Measurements from ENCODE around the gene ARGLU1. TPM values are rescaled to one million over a fixed set of nuclear protein-coding genes. Genes with fewer than 3 reads are reported as not detected.

Gene ARGLU1
- total RNA-seq, 1 experiment from 2014 or later = 94.4 TPM

- Mint-ChIP-seq H3K27ac (ENCODE audit: low read depth, unreplicated experiment) (peak overlapping the region; percentile 19), H3K4me3 (ENCODE audit: unreplicated experiment) (no peak overlapping the region), H3K36me3 (ENCODE audit: insufficient read depth, unreplicated experiment) (peaks cover 52% of the 10 kb centered on the region), H3K27me3 (ENCODE audit: insufficient read depth, unreplicated experiment) (no peaks in the 10 kb centered on the region), H3K4me1 (ENCODE audit: insufficient read depth, unreplicated experiment) (peaks cover 17% of the 10 kb centered on the region), H3K9me3 (ENCODE audit: unreplicated experiment) (no peaks in the 10 kb centered on the region)
- TF ChIP-seq CTCF (IDR thresholded peaks at IDR 0.05; ENCODE audit: unreplicated experiment) = no peak
- ChIA-PET CTCF (interaction anchor here (0.8 to 1.3 kb wide), 2 partner anchors 9 to 38 kb away, joined by 3 to 5 read pairs; no protein-coding TSS in a partner anchor), POLR2A (no interaction called here)
- no peak for DNase-seq (ENCODE audit: unreplicated experiment)
- intact Hi-C loops (cut with micrococcal nuclease) = no loop called here
- no TSS peak for BruUV-seq (replicated peaks)
These were observed 74.3 kb downstream of the ARGLU1 start for GRCh38 chr13:106493533-106494220.

GRCh38 chr13:106492588-106493475 lies 75.1 kb downstream of the ARGLU1 start:
- H3K27me3 Mint-ChIP-seq (ENCODE audit: insufficient read depth, unreplicated experiment) = no peaks in the 10 kb centered on the region
- POLR2A ChIA-PET = no interaction called here
- H3K27ac Mint-ChIP-seq (ENCODE audit: low read depth, unreplicated experiment) = no peak overlapping the region
- TF ChIP-seq CTCF (IDR thresholded peaks at IDR 0.05; ENCODE audit: unreplicated experiment) = no peak
- peaks cover 10% of the 10 kb centered on the region for H3K4me1 Mint-ChIP-seq (ENCODE audit: insufficient read depth, unreplicated experiment)
- no TSS peak for BruUV-seq (replicated peaks)
- no peak overlapping the region for H3K4me3 Mint-ChIP-seq (ENCODE audit: unreplicated experiment)
- no peaks in the 10 kb centered on the region for H3K9me3 Mint-ChIP-seq (ENCODE audit: unreplicated experiment)
- H3K36me3 Mint-ChIP-seq (ENCODE audit: insufficient read depth, unreplicated experiment) = peaks cover 55% of the 10 kb centered on the region
- CTCF ChIA-PET = interaction anchor here (0.8 kb wide), 1 partner anchor 10 kb away, joined by 3 read pairs; no protein-coding TSS in a partner anchor
- no peak for DNase-seq (ENCODE audit: unreplicated experiment)
- intact Hi-C loops (cut with micrococcal nuclease) = no loop called here

GRCh38 chr13:106491928-106492587 lies 75.9 kb downstream of the ARGLU1 start:
- ChIA-PET POLR2A (no interaction called here), CTCF (interaction anchor here (0.5 kb wide), 1 partner anchor 409 kb away, joined by 3 read pairs; no protein-coding TSS in a partner anchor)
- intact Hi-C loops (cut with micrococcal nuclease) = no loop called here
- BruUV-seq (replicated peaks) = no TSS peak
- H3K4me1 Mint-ChIP-seq (ENCODE audit: insufficient read depth, unreplicated experiment) = peaks cover 8% of the 10 kb centered on the region
- peaks cover 55% of the 10 kb centered on the region for H3K36me3 Mint-ChIP-seq (ENCODE audit: insufficient read depth, unreplicated experiment)
- no peak overlapping the region for H3K27ac Mint-ChIP-seq (ENCODE audit: low read depth, unreplicated experiment)
- no peaks in the 10 kb centered on the region for H3K27me3 Mint-ChIP-seq (ENCODE audit: insufficient read depth, unreplicated experiment)
- H3K4me3 Mint-ChIP-seq (ENCODE audit: unreplicated experiment) = no peak overlapping the region
- no peaks in the 10 kb centered on the region for H3K9me3 Mint-ChIP-seq (ENCODE audit: unreplicated experiment)
- no peak for DNase-seq (ENCODE audit: unreplicated experiment)
- no peak for TF ChIP-seq CTCF (IDR thresholded peaks at IDR 0.05; ENCODE audit: unreplicated experiment)

Other genes with a start within 250 kb of the ARGLU1 start
- 40.4 and 45.7 TPM in 2 replicates for gene EFNB2, start 32.5 kb downstream of the ARGLU1 start, total RNA-seq (2022)